ENCODE results near the gene DBNDD1. TPM values are rescaled to one million over a fixed set of nuclear protein-coding genes. Genes with fewer than 3 reads are reported as not detected.
"Not testable (repeated sequence)": the region's sequence is repeated elsewhere in the genome, so short reads cannot be mapped to it uniquely, and the experiment has no call there.

DBNDD1 gene
- total RNA-seq, 1 experiment from 2014 or later: 21.5 TPM

GRCh38 chr16:89996178-89996489, 23.1 kb downstream of the DBNDD1 start:
- in situ Hi-C loops (cut with HindIII; ENCODE audit: low sequenced_read_pairs): no loop called here
- DNase-seq (ENCODE audit: low spot score): no peak

- not testable (repeated sequence) for DNase-seq (ENCODE audit: low spot score)
Measured at GRCh38 chr16:89995475-89996177, 23.6 kb downstream of the DBNDD1 start.

GRCh38 chr16:89994721-89995474, 24.4 kb downstream of the DBNDD1 start:
- DNase-seq (ENCODE audit: low spot score); in situ Hi-C loops (cut with HindIII; ENCODE audit: low sequenced_read_pairs): not testable (repeated sequence)

More at GRCh38 chr16:89995475-89996177, 23.6 kb downstream of the DBNDD1 start:
- in situ Hi-C loops (cut with HindIII; ENCODE audit: low sequenced_read_pairs): not testable (repeated sequence)

GRCh38 chr16:89994389-89994720, 24.9 kb downstream of the DBNDD1 start:
- no peak for DNase-seq (ENCODE audit: low spot score)
- in situ Hi-C loops (cut with HindIII; ENCODE audit: low sequenced_read_pairs): no loop called here

GRCh38 chr16:89993971-89994370, 25.3 kb downstream of the DBNDD1 start:
- in situ Hi-C loops (cut with HindIII; ENCODE audit: low sequenced_read_pairs): no loop called here
- no peak for DNase-seq (ENCODE audit: low spot score)

- in situ Hi-C loops (cut with HindIII; ENCODE audit: low sequenced_read_pairs): no loop called here
- no peak for DNase-seq (ENCODE audit: low spot score)
Measured at GRCh38 chr16:89993377-89993776, 25.9 kb downstream of the DBNDD1 start.

GRCh38 chr16:89990799-89991198, 28.5 kb downstream of the DBNDD1 start:
- DNase-seq (ENCODE audit: low spot score): no peak
- in situ Hi-C loops (cut with HindIII; ENCODE audit: low sequenced_read_pairs): no loop called here

- no peak for DNase-seq (ENCODE audit: low spot score)
- in situ Hi-C loops (cut with HindIII; ENCODE audit: low sequenced_read_pairs): no loop called here
Measured at GRCh38 chr16:89988951-89989350, 30.3 kb downstream of the DBNDD1 start.

- DNase-seq (ENCODE audit: low spot score): no peak
- in situ Hi-C loops (cut with HindIII; ENCODE audit: low sequenced_read_pairs): no loop called here
Measured at GRCh38 chr16:89987169-89987568, 32.1 kb downstream of the DBNDD1 start.

- no peak for DNase-seq (ENCODE audit: low spot score)
- in situ Hi-C loops (cut with HindIII; ENCODE audit: low sequenced_read_pairs): no loop called here
Measured at GRCh38 chr16:89986600-89986999, 32.7 kb downstream of the DBNDD1 start.

GRCh38 chr16:89985219-89985618, 34.0 kb downstream of the DBNDD1 start:
- DNase-seq (ENCODE audit: low spot score): no peak
- in situ Hi-C loops (cut with HindIII; ENCODE audit: low sequenced_read_pairs): no loop called here

- no peak for DNase-seq (ENCODE audit: low spot score)
- in situ Hi-C loops (cut with HindIII; ENCODE audit: low sequenced_read_pairs): no loop called here
Measured at GRCh38 chr16:89984216-89984615, 35.0 kb downstream of the DBNDD1 start.

GRCh38 chr16:89983536-89983935, 35.7 kb downstream of the DBNDD1 start:
- DNase-seq (ENCODE audit: low spot score): no peak
- in situ Hi-C loops (cut with HindIII; ENCODE audit: low sequenced_read_pairs): no loop called here

GRCh38 chr16:89982318-89982717, 36.9 kb downstream of the DBNDD1 start:
- in situ Hi-C loops (cut with HindIII; ENCODE audit: low sequenced_read_pairs): no loop called here
- no peak for DNase-seq (ENCODE audit: low spot score)

GRCh38 chr16:89981414-89981813, 37.8 kb downstream of the DBNDD1 start:
- DNase-seq (ENCODE audit: low spot score): no peak
- in situ Hi-C loops (cut with HindIII; ENCODE audit: low sequenced_read_pairs): no loop called here

- in situ Hi-C loops (cut with HindIII; ENCODE audit: low sequenced_read_pairs): no loop called here
- DNase-seq (ENCODE audit: low spot score): no peak
Measured at GRCh38 chr16:89974870-89975269, 44.4 kb downstream of the DBNDD1 start.

GRCh38 chr16:89973654-89974335, 45.5 kb downstream of the DBNDD1 start:
- in situ Hi-C loops (cut with HindIII; ENCODE audit: low sequenced_read_pairs): no loop called here
- DNase-seq (ENCODE audit: low spot score): no peak

- in situ Hi-C loops (cut with HindIII; ENCODE audit: low sequenced_read_pairs): no loop called here
- no peak for DNase-seq (ENCODE audit: low spot score)
Measured at GRCh38 chr16:89973235-89973634, 46.0 kb downstream of the DBNDD1 start.

- DNase-seq (ENCODE audit: low spot score): peak; percentile 88
- in situ Hi-C loops (cut with HindIII; ENCODE audit: low sequenced_read_pairs): no loop called here
Measured at GRCh38 chr16:89972244-89973234, 46.7 kb downstream of the DBNDD1 start.

All from G401 (cell line).